Measurements from ENCODE around the gene KRT6C. TPM values are rescaled to one million over a fixed set of nuclear protein-coding genes. Genes with fewer than 3 reads are reported as not detected.

KRT6C gene
- not detected in 2 replicates for total RNA-seq

GRCh38 chr12:52473768-52474167, at the start of gene KRT6C:
TSS of gene KRT6C (minus strand) at chr12:52473805. CDS start at chr12:52473737, 68 bp downstream.

GRCh38 chr12:52519826-52520662, 46.4 kb upstream of the KRT6C start, which contains the start of gene KRT5:
TSS of gene KRT5 (minus strand) at chr12:52520394. CDS start at chr12:52520296, 98 bp downstream.

GRCh38 chr12:52493172-52493571, 19.6 kb upstream of the KRT6C start, which contains the start of gene KRT6A:
TSS of gene KRT6A (minus strand) at chr12:52493257. CDS start at chr12:52493188, 69 bp downstream.

GRCh38 chr12:52452101-52452500, 21.5 kb downstream of the KRT6C start, which contains the start of gene KRT6B:
TSS of gene KRT6B (minus strand) at chr12:52452146. CDS start at chr12:52452078, 68 bp downstream.

GRCh38 chr12:52434081-52434733, 39.4 kb downstream of the KRT6C start, which contains the start of gene KRT75:
TSS of gene KRT75 (minus strand) at chr12:52434371. CDS start at chr12:52434304, 67 bp downstream.

Other genes with a start within 250 kb of the KRT6C start
- gene KRT7, start 240.6 kb downstream of the KRT6C start, total RNA-seq = 85.9 and 90.6 TPM in 2 replicates
- 0.54 TPM in 1 of 2 replicates, not detected in the other for gene KRT86, start 199.2 kb downstream of the KRT6C start, total RNA-seq
- gene KRT81, start 182.3 kb downstream of the KRT6C start, total RNA-seq = 0.16 TPM in 1 of 2 replicates, not detected in the other
- not detected in 2 replicates for gene KRT83, start 152.4 kb downstream of the KRT6C start, total RNA-seq
- gene KRT85, start 106.3 kb downstream of the KRT6C start, total RNA-seq = not detected in 2 replicates
- not detected in 2 replicates for gene KRT84, start 88.2 kb downstream of the KRT6C start, total RNA-seq
- gene KRT82, start 67.5 kb downstream of the KRT6C start, total RNA-seq = not detected in 2 replicates
- gene KRT75, start 39.4 kb downstream of the KRT6C start, total RNA-seq = not detected in 2 replicates
- gene KRT6B, start 21.7 kb downstream of the KRT6C start, total RNA-seq = not detected in 2 replicates
- gene KRT6A, start 19.5 kb upstream of the KRT6C start, total RNA-seq = not detected in 2 replicates
- not detected in 2 replicates for gene KRT5, start 46.6 kb upstream of the KRT6C start, total RNA-seq
- gene KRT71, start 79.3 kb upstream of the KRT6C start, total RNA-seq = not detected in 2 replicates
- gene KRT74, start 100.0 kb upstream of the KRT6C start, total RNA-seq = not detected in 2 replicates
- not detected in 2 replicates for gene KRT72, start 127.7 kb upstream of the KRT6C start, total RNA-seq
- gene KRT73, start 144.8 kb upstream of the KRT6C start, total RNA-seq = not detected in 2 replicates
- gene KRT2, start 178.4 kb upstream of the KRT6C start, total RNA-seq = not detected in 2 replicates
- not detected in 2 replicates for gene KRT1, start 206.6 kb upstream of the KRT6C start, total RNA-seq
- gene KRT77, start 229.7 kb upstream of the KRT6C start, total RNA-seq = not detected in 2 replicates

All from cardiac atrium fibroblast (primary cell).